HepG2 (cell line): ENCODE results near the gene ZKSCAN4. TPM values are rescaled to one million over a fixed set of nuclear protein-coding genes. Genes with fewer than 3 reads are reported as not detected.

Experiments
- ARNT ChIP-seq: fragments of 450-650 bp; IDR thresholded peaks from 2 replicates; pipeline ENCODE4 v1.6.1; 2017
- CENPT ChIP-seq: sonication (generic); formaldehyde crosslinking; IDR thresholded peaks from 2 replicates; pipeline ENCODE4 v1.8.0; 2022; ENCODE audit warnings: low read depth, mild to moderate bottlenecking, moderate library complexity, missing genetic modification reagents
- DR1 ChIP-seq: sonication (generic); formaldehyde crosslinking; IDR thresholded peaks from 2 replicates; pipeline ENCODE4 v1.8.0; 2021; ENCODE audit warnings: mild to moderate bottlenecking, missing genetic modification reagents, inconsistent platforms
- FOXA3 ChIP-seq: IDR thresholded peaks from 2 replicates; pipeline ENCODE4 v1.6.1; 2016; ENCODE audit warnings: missing genetic modification reagents, missing compliant biosample characterization
- IRX3 ChIP-seq: sonication (generic); formaldehyde crosslinking; IDR thresholded peaks from 2 replicates; pipeline ENCODE4 v1.8.1; 2023; ENCODE audit warnings: mild to moderate bottlenecking, low read depth, missing genetic modification reagents, borderline replicate concordance
- LCORL ChIP-seq, 2 experiments: fragments of 450-650 bp in 1 of 2; sonication (generic) in 1 of 2; formaldehyde crosslinking in 1 of 2; IDR thresholded peaks; 2 replicates each; pipeline versions ENCODE4 v1.5.0 to v1.6.1; 2017 to 2020; ENCODE audit warnings: antibody characterized with exemption in 1 of 2, missing genetic modification reagents in 1 of 2
- MAFF ChIP-seq: IDR thresholded peaks from 2 replicates; pipeline ENCODE4 v1.6.1; 2011; ENCODE audit warnings: low read depth, low read length, improper control_type of control experiment
- NCOA5 ChIP-seq: sonication (generic); formaldehyde crosslinking; IDR thresholded peaks from 2 replicates; pipeline ENCODE4 v1.4.0; 2020; ENCODE audit warnings: missing genetic modification reagents
- NPAS2 ChIP-seq: sonication (generic); formaldehyde crosslinking; IDR thresholded peaks from 2 replicates; pipeline ENCODE4 v1.8.0; 2022; ENCODE audit warnings: mild to moderate bottlenecking, missing genetic modification reagents, borderline replicate concordance
- SOX6 ChIP-seq, 2 experiments: fragments of 450-650 bp in 1 of 2; sonication (generic) in 1 of 2; formaldehyde crosslinking in 1 of 2; IDR thresholded peaks; 2 replicates each; pipeline versions ENCODE4 v1.4.0 to v1.6.1; 2017 to 2020; ENCODE audit warnings: antibody characterized with exemption in 1 of 2, mild to moderate bottlenecking in 1 of 2, missing genetic modification reagents in 1 of 2
- SP4 ChIP-seq: sonication (generic); formaldehyde crosslinking; IDR thresholded peaks from 2 replicates; pipeline ENCODE4 v1.8.1; 2023; ENCODE audit warnings: mild to moderate bottlenecking, missing genetic modification reagents
- TAF15 ChIP-seq: fragments of 200-400 bp; formaldehyde crosslinking; IDR thresholded peaks from one replicate; pipeline ENCODE4 v1.6.1; 2018; ENCODE audit warnings: mild to moderate bottlenecking, low read depth, low read length; ENCODE audit not compliant: poor library complexity, severe bottlenecking
- THAP11 ChIP-seq: IDR thresholded peaks from 2 replicates; pipeline ENCODE4 v1.6.1; 2016; ENCODE audit warnings: missing biosample characterization, missing genetic modification reagents
- ZBTB34 ChIP-seq: sonication (generic); formaldehyde crosslinking; IDR thresholded peaks from 2 replicates; pipeline ENCODE4 v1.8.0; 2022; ENCODE audit warnings: mild to moderate bottlenecking, missing genetic modification reagents
- ZFP36L2 ChIP-seq: sonication (generic); formaldehyde crosslinking; IDR thresholded peaks from 2 replicates; pipeline ENCODE4 v1.4.0; 2020; ENCODE audit warnings: missing genetic modification reagents
- ZFP82 ChIP-seq: sonication (generic); formaldehyde crosslinking; IDR thresholded peaks from 2 replicates; pipeline ENCODE4 v1.5.1; 2020; ENCODE audit warnings: mild to moderate bottlenecking, missing genetic modification reagents, borderline replicate concordance
- ZNF337 ChIP-seq: sonication (generic); formaldehyde crosslinking; IDR thresholded peaks from 2 replicates; pipeline ENCODE4 v1.5.1; 2020; ENCODE audit warnings: missing genetic modification reagents, low read depth, mild to moderate bottlenecking, borderline replicate concordance
- ZNF615 ChIP-seq: sonication (generic); formaldehyde crosslinking; IDR thresholded peaks from 2 replicates; pipeline ENCODE4 v1.5.0; 2020; ENCODE audit warnings: mild to moderate bottlenecking, missing genetic modification reagents, borderline replicate concordance
- ZNF629 ChIP-seq: sonication (generic); formaldehyde crosslinking; conservative IDR thresholded peaks from 2 replicates; pipeline ENCODE4 v1.5.0; 2020; ENCODE audit warnings: missing genetic modification reagents
- ZNF784 ChIP-seq: sonication (generic); formaldehyde crosslinking; IDR thresholded peaks from 2 replicates; pipeline ENCODE4 v1.5.1; 2020; ENCODE audit warnings: missing genetic modification reagents, mild to moderate bottlenecking, borderline replicate concordance
- ZSCAN5A ChIP-seq: sonication (generic); formaldehyde crosslinking; IDR thresholded peaks from 2 replicates; pipeline ENCODE4 v1.8.0; 2022; ENCODE audit warnings: mild to moderate bottlenecking, missing genetic modification reagents, borderline replicate concordance
- polyA plus RNA-seq, 8 experiments: library from polyadenylated mRNA; depleted of rRNA in 3 of 8; stranded (reverse) in 7 of 8; unstranded in 1 of 8; fragments of >200 nt; fragmentation: Illumina TruSeq in 4 of 8; extraction: Trizol in 4 of 8; gene quantifications; 2 replicates each; pipeline versions ENCODE4 v1.2.1 to v1.2.3, GENCODE V29; 2011 to 2016; ENCODE audit warnings: low read depth in 4 of 8, missing spikeins in 1 of 8, mixed read lengths in 1 of 8; ENCODE audit not compliant: insufficient read depth in 1 of 8
- total RNA-seq, 5 experiments: library from RNA; depleted of rRNA; stranded (reverse); fragments of >200 nt; fragmentation: Illumina TruSeq; extraction: Trizol; gene quantifications; 2 replicates each; pipeline ENCODE4 v1.2.3, GENCODE V29; 2016; ENCODE audit warnings: low read depth in 1 of 5
- TF ChIP-seq, protein P1 (sequence below): sonication (generic); formaldehyde crosslinking; IDR thresholded peaks from 2 replicates; pipeline ENCODE4 v1.9.0; 2021; ENCODE audit warnings: missing genetic modification reagents, mild to moderate bottlenecking, borderline replicate concordance
- TF ChIP-seq, protein P2 (sequence below): sonication (generic); formaldehyde crosslinking; conservative IDR thresholded peaks from 2 replicates; pipeline ENCODE4 v1.8.0; 2022; ENCODE audit warnings: low read depth, missing genetic modification reagents

Gene ZKSCAN4
- total and polyA plus RNA-seq, 2 of the 13 experiments (the other 11 are each of a cell fraction or from before 2014, with no cell fraction given) = 2.9 to 7.8 TPM

- TF ChIP-seq CENPT (CRISPR knock-in tag) (no peak), ZFP82 (CRISPR knock-in tag) (no peak; the same call in 1 of the 2 replicates), ZFP36L2 (CRISPR knock-in tag) (no peak), NPAS2 (CRISPR knock-in tag) (no peak), SP4 (no peak), ZNF629 (CRISPR knock-in tag) (peak; percentile 42; the same call in 1 of the 2 replicates), THAP11 (peak; percentile 73), IRX3 (CRISPR knock-in tag) (0 out of 2 replicates have a peak, but pooled peaks have one; percentile 33), DR1 (CRISPR knock-in tag) (no peak), SOX6 (IDR thresholded peaks at IDR 0.05) (no peak), SOX6 (CRISPR knock-in tag; IDR thresholded peaks at IDR 0.05) (peak; percentile 84), FOXA3 (CRISPR knock-in tag) (peak; percentile 70), MAFF (peak; percentile 70; the same call in 1 of the 2 replicates), NCOA5 (CRISPR knock-in tag) (no peak), ZSCAN5A (peak; percentile 79; the same call in 1 of the 2 replicates), TAF15 (no peak), LCORL (IDR thresholded peaks at IDR 0.05) (no peak), LCORL (CRISPR knock-in tag; IDR thresholded peaks at IDR 0.05) (peak; percentile 18; the same call in 1 of the 2 replicates), ZNF337 (CRISPR knock-in tag) (peak; percentile 72; the same call in 1 of the 2 replicates), ZNF615 (CRISPR knock-in tag) (no peak), ZNF784 (no peak), ZBTB34 (CRISPR knock-in tag) (peak; percentile 47; the same call in 1 of the 2 replicates), ARNT (no peak)
- TF ChIP-seq, protein P1, sequence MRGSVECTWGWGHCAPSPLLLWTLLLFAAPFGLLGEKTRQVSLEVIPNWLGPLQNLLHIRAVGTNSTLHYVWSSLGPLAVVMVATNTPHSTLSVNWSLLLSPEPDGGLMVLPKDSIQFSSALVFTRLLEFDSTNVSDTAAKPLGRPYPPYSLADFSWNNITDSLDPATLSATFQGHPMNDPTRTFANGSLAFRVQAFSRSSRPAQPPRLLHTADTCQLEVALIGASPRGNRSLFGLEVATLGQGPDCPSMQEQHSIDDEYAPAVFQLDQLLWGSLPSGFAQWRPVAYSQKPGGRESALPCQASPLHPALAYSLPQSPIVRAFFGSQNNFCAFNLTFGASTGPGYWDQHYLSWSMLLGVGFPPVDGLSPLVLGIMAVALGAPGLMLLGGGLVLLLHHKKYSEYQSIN (CRISPR knock-in tag) = no peak
- TF ChIP-seq, protein P2, sequence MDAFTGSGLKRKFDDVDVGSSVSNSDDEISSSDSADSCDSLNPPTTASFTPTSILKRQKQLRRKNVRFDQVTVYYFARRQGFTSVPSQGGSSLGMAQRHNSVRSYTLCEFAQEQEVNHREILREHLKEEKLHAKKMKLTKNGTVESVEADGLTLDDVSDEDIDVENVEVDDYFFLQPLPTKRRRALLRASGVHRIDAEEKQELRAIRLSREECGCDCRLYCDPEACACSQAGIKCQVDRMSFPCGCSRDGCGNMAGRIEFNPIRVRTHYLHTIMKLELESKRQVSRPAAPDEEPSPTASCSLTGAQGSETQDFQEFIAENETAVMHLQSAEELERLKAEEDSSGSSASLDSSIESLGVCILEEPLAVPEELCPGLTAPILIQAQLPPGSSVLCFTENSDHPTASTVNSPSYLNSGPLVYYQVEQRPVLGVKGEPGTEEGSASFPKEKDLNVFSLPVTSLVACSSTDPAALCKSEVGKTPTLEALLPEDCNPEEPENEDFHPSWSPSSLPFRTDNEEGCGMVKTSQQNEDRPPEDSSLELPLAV (CRISPR knock-in tag) = no peak
Observed at GRCh38 chr6:28212510-28213212, 39.4 kb downstream of the ZKSCAN4 start (continued).
